HG02938 (cell line): ENCODE measurements around the gene MDGA2.
"Not testable (repeated sequence)": the region's sequence is repeated elsewhere in the genome, so short reads cannot be mapped to it uniquely, and the experiment has no call there.

Experiments used
- ATAC-seq: cut with Tn5 transposase; IDR thresholded peaks from one replicate; pipeline ENCODE4 v1.9.1; 2021; ENCODE audit warnings: mild to moderate bottlenecking, moderate library complexity; ENCODE audit not compliant: unreplicated experiment

The MDGA2 gene

GRCh38 chr14:47257013-47257412, 418.4 kb downstream of the MDGA2 start:
- no peak for ATAC-seq

- no peak for ATAC-seq
Measured at GRCh38 chr14:47252802-47253201, 422.6 kb downstream of the MDGA2 start.

- ATAC-seq: no peak
Measured at GRCh38 chr14:47246367-47246766, 429.0 kb downstream of the MDGA2 start.

- not testable (repeated sequence) for ATAC-seq
Measured at GRCh38 chr14:47242579-47242978, 432.8 kb downstream of the MDGA2 start.

- ATAC-seq: no peak
Measured at GRCh38 chr14:47240748-47241437, 434.5 kb downstream of the MDGA2 start.

- ATAC-seq: no peak
Measured at GRCh38 chr14:47235619-47236018, 439.8 kb downstream of the MDGA2 start.

GRCh38 chr14:47226877-47227520, 448.4 kb downstream of the MDGA2 start:
- no peak for ATAC-seq

GRCh38 chr14:47223656-47224055, 451.7 kb downstream of the MDGA2 start:
- ATAC-seq: no peak

- no peak for ATAC-seq
Measured at GRCh38 chr14:47220096-47220495, 455.3 kb downstream of the MDGA2 start.

- no peak for ATAC-seq
Measured at GRCh38 chr14:47211263-47211662, 464.1 kb downstream of the MDGA2 start.

- no peak for ATAC-seq
Measured at GRCh38 chr14:47210099-47210498, 465.3 kb downstream of the MDGA2 start.

- ATAC-seq: no peak
Measured at GRCh38 chr14:47208434-47208833, 467.0 kb downstream of the MDGA2 start.

GRCh38 chr14:47207617-47208016, 467.8 kb downstream of the MDGA2 start:
- ATAC-seq: no peak

GRCh38 chr14:47200740-47201139, 474.7 kb downstream of the MDGA2 start:
- ATAC-seq: no peak

- no peak for ATAC-seq
Measured at GRCh38 chr14:47195582-47195981, 479.8 kb downstream of the MDGA2 start.

- no peak for ATAC-seq
Measured at GRCh38 chr14:47194055-47194454, 481.4 kb downstream of the MDGA2 start.

- not testable (repeated sequence) for ATAC-seq
Measured at GRCh38 chr14:47192203-47192602, 483.2 kb downstream of the MDGA2 start.

GRCh38 chr14:47191700-47192099, 483.7 kb downstream of the MDGA2 start:
- ATAC-seq: no peak

- ATAC-seq: no peak
Measured at GRCh38 chr14:47189911-47190484, 485.4 kb downstream of the MDGA2 start.

- ATAC-seq: no peak
Measured at GRCh38 chr14:47186486-47186885, 488.9 kb downstream of the MDGA2 start.

GRCh38 chr14:47179906-47180305, 495.5 kb downstream of the MDGA2 start:
- ATAC-seq: no peak

GRCh38 chr14:47171896-47172295, 503.5 kb downstream of the MDGA2 start:
- not testable (repeated sequence) for ATAC-seq
